Tibial nerve (tissue), 3 donors: Measurements from ENCODE around the gene TRIP6.

Experiments
- POLR2A ChIP-seq, 2 donors: fragments of 450-650 bp; IDR thresholded peaks; one replicate each; pipeline ENCODE4 v1.6.1; 2017; ENCODE audit warnings: antibody characterized with exemption in 2 of 2, mild to moderate bottlenecking in 2 of 2, moderate library complexity in 2 of 2
- TF ChIP-seq, protein P1 (sequence below), 5 experiments: fragments of 200-600 bp in 3 of 5; fragments of 450-650 bp in 2 of 5; sonication (generic) in 3 of 5; IDR thresholded peaks; one replicate each; pipeline ENCODE4 v1.5.1; 2016 to 2019; ENCODE audit warnings: antibody characterized with exemption in 5 of 5, mild to moderate bottlenecking in 3 of 5, moderate library complexity in 2 of 5

DNA sequence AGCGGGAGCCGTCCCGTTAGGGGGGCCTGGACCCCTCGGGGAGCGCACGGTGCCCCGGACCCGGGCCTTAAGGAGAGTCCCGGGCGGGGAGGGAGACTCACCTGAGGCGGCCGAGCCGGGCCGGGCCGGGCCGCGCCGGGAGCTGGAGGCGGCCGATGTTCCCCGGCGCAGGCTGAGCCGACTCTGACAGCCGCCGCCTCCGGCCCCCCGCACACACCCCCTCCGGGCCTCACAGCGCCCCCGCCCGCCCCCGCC lies 28.4 kb downstream of the TRIP6 start, which contains the start of gene ACHE:
- TF ChIP-seq, protein P1, sequence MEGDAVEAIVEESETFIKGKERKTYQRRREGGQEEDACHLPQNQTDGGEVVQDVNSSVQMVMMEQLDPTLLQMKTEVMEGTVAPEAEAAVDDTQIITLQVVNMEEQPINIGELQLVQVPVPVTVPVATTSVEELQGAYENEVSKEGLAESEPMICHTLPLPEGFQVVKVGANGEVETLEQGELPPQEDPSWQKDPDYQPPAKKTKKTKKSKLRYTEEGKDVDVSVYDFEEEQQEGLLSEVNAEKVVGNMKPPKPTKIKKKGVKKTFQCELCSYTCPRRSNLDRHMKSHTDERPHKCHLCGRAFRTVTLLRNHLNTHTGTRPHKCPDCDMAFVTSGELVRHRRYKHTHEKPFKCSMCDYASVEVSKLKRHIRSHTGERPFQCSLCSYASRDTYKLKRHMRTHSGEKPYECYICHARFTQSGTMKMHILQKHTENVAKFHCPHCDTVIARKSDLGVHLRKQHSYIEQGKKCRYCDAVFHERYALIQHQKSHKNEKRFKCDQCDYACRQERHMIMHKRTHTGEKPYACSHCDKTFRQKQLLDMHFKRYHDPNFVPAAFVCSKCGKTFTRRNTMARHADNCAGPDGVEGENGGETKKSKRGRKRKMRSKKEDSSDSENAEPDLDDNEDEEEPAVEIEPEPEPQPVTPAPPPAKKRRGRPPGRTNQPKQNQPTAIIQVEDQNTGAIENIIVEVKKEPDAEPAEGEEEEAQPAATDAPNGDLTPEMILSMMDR (IDR thresholded peaks at IDR 0.05) = no peak
- TF ChIP-seq POLR2A (IDR thresholded peaks at IDR 0.05) = no peak
